ENCODE results near the gene CCNI.
A peak's percentile ranks its signal among the peaks of the same experiment; 100 is the strongest.

Gene CCNI

DNA sequence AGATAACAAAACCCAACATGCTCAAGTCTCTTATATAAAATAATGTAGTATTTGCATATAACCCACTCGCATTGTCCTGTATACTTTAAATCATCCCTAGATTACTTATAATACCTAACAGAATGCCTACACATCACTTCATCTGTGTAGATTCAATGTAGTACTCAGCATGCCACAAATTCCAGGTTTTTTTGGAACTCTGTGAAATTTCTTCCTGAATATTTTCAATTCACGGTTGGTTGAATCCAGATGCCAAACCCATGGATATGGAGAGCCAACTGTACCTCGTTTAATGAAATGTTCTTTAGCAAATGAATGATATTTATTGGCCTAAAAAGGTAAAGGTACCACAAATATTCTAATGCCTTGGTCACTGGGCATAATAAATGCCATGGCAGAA, 24.8 kb downstream of the CCNI start:
- no peak for TF ChIP-seq GLIS3 (CRISPR knock-in tag; IDR thresholded peaks at IDR 0.05)
- TF ChIP-seq ZFP3 (CRISPR knock-in tag; IDR thresholded peaks at IDR 0.05) = no peak
- no peak for TF ChIP-seq ISL1 (CRISPR knock-in tag; IDR thresholded peaks at IDR 0.05)
- TF ChIP-seq ESRRG (CRISPR knock-in tag; IDR thresholded peaks at IDR 0.05) = no peak
- TF ChIP-seq SNAI2 (CRISPR knock-in tag; IDR thresholded peaks at IDR 0.05) = no peak
- TF ChIP-seq ZNF8 (CRISPR knock-in tag; IDR thresholded peaks at IDR 0.05) = no peak
- no peak for ATAC-seq

DNA sequence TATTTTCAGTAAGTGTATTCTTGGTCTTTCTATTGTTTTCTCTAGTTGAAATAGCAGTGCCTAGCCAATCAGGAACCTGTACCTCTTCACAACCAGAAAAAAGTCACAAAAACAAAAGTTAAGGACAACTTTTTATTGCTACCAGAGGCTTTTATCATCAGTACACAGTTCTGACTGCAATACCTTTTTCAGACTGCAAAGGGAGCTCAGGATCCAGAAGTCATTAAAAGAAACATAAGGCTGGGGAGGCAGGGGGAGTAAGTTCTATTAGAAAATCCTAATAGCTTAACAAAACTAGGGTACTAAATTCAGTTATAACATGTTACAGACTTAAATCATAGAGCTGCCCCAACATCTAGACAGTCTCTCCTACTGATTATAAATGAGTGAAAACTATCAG, 28.8 kb downstream of the CCNI start:
- ATAC-seq = peak; percentile 51; the same call in 2 of the 3 replicates
- TF ChIP-seq CSRNP3 (CRISPR knock-in tag; IDR thresholded peaks at IDR 0.05) (no peak), GLIS3 (CRISPR knock-in tag; IDR thresholded peaks at IDR 0.05) (no peak), ZC3H10 (CRISPR knock-in tag; IDR thresholded peaks at IDR 0.05) (no peak), ISL1 (CRISPR knock-in tag; IDR thresholded peaks at IDR 0.05) (no peak), PATZ1 (CRISPR knock-in tag; IDR thresholded peaks at IDR 0.05; ENCODE audit: borderline replicate concordance) (0 out of 2 replicates have a peak, but pooled peaks have one; percentile 13)
- TF ChIP-seq, protein P1, sequence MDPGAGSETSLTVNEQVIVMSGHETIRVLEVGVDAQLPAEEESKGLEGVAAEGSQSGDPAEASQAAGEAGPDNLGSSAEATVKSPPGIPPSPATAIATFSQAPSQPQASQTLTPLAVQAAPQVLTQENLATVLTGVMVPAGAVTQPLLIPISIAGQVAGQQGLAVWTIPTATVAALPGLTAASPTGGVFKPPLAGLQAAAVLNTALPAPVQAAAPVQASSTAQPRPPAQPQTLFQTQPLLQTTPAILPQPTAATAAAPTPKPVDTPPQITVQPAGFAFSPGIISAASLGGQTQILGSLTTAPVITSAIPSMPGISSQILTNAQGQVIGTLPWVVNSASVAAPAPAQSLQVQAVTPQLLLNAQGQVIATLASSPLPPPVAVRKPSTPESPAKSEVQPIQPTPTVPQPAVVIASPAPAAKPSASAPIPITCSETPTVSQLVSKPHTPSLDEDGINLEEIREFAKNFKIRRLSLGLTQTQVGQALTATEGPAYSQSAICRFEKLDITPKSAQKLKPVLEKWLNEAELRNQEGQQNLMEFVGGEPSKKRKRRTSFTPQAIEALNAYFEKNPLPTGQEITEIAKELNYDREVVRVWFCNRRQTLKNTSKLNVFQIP (CRISPR knock-in tag; IDR thresholded peaks at IDR 0.05; ENCODE audit: borderline replicate concordance, low read depth) = no peak
- TF ChIP-seq, protein P2, sequence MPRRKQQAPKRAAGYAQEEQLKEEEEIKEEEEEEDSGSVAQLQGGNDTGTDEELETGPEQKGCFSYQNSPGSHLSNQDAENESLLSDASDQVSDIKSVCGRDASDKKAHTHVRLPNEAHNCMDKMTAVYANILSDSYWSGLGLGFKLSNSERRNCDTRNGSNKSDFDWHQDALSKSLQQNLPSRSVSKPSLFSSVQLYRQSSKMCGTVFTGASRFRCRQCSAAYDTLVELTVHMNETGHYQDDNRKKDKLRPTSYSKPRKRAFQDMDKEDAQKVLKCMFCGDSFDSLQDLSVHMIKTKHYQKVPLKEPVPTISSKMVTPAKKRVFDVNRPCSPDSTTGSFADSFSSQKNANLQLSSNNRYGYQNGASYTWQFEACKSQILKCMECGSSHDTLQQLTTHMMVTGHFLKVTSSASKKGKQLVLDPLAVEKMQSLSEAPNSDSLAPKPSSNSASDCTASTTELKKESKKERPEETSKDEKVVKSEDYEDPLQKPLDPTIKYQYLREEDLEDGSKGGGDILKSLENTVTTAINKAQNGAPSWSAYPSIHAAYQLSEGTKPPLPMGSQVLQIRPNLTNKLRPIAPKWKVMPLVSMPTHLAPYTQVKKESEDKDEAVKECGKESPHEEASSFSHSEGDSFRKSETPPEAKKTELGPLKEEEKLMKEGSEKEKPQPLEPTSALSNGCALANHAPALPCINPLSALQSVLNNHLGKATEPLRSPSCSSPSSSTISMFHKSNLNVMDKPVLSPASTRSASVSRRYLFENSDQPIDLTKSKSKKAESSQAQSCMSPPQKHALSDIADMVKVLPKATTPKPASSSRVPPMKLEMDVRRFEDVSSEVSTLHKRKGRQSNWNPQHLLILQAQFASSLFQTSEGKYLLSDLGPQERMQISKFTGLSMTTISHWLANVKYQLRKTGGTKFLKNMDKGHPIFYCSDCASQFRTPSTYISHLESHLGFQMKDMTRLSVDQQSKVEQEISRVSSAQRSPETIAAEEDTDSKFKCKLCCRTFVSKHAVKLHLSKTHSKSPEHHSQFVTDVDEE (CRISPR knock-in tag; IDR thresholded peaks at IDR 0.05) = no peak

GRCh38 chr4:77045490-77045889, 30.3 kb downstream of the CCNI start:
- peak; percentile 21; the same call in 2 of the 3 replicates for ATAC-seq
- TF ChIP-seq ZC3H10 (CRISPR knock-in tag; IDR thresholded peaks at IDR 0.05) = no peak
- no peak for TF ChIP-seq TOX (CRISPR knock-in tag; IDR thresholded peaks at IDR 0.05; ENCODE audit: borderline replicate concordance)
- TF ChIP-seq, protein P2 (CRISPR knock-in tag; IDR thresholded peaks at IDR 0.05) = no peak
- TF ChIP-seq, protein P1 (CRISPR knock-in tag; IDR thresholded peaks at IDR 0.05; ENCODE audit: borderline replicate concordance, low read depth) = no peak

GRCh38 chr4:77044461-77045150, 31.2 kb downstream of the CCNI start:
- TF ChIP-seq ISL1 (CRISPR knock-in tag; IDR thresholded peaks at IDR 0.05) (no peak), PATZ1 (CRISPR knock-in tag; IDR thresholded peaks at IDR 0.05; ENCODE audit: borderline replicate concordance) (no peak), CSRNP3 (CRISPR knock-in tag; IDR thresholded peaks at IDR 0.05) (no peak)
- TF ChIP-seq, protein P2 (CRISPR knock-in tag; IDR thresholded peaks at IDR 0.05) = 0 out of 2 replicates have a peak, but pooled peaks have one; percentile 12
- ATAC-seq = peak; percentile 69

Data from SK-N-SH treated with all-trans-retinoic acid at 6 μM for 48 hours (cell line).